ENCODE results near the gene PPFIBP2. TPM values are rescaled to one million over a fixed set of nuclear protein-coding genes. Genes with fewer than 3 reads are reported as not detected.
A peak's percentile ranks its signal among the peaks of the same experiment; 100 is the strongest.

The PPFIBP2 gene
- total RNA-seq, 1 donor from 2014 or later = 65.8 TPM

GRCh38 chr11:7545611-7546010, 31.8 kb downstream of the PPFIBP2 start:
- Histone ChIP-seq H3K9ac (ENCODE audit: low read depth in 1 of 3, low read length in 3 of 3) (no peak overlapping the region), H3K9me3 (ENCODE audit: control insufficient read depth in 3 of 3, low read length in 3 of 3) (no peaks in the 10 kb centered on the region), H3K4me1 (ENCODE audit: control insufficient read depth in 3 of 3, insufficient read depth in 3 of 3, low read length in 3 of 3) (peaks cover 27 to 48% (median 41%) of the 10 kb centered on the region in 3 donors), H3K36me3 (ENCODE audit: control insufficient read depth in 3 of 3, insufficient read depth in 3 of 3, low read length in 3 of 3) (no peaks in the 10 kb centered on the region), H3K27me3 (ENCODE audit: control insufficient read depth in 3 of 3, insufficient read depth in 3 of 3, low read length in 3 of 3) (no peaks in the 10 kb centered on the region), H3K27ac (ENCODE audit: low read depth, low read length) (peak overlapping the region; percentile 51), H3K4me3 (ENCODE audit: low read length in 3 of 3) (no peak overlapping the region)

GRCh38 chr11:7546324-7546791, 32.6 kb downstream of the PPFIBP2 start:
- no peaks in the 10 kb centered on the region for H3K27me3 ChIP-seq (ENCODE audit: control insufficient read depth in 3 of 3, insufficient read depth in 3 of 3, low read length in 3 of 3)
- H3K9ac ChIP-seq (ENCODE audit: low read depth in 1 of 3, low read length in 3 of 3) = no peak overlapping the region
- no peak overlapping the region for H3K4me3 ChIP-seq (ENCODE audit: low read length in 3 of 3)
- peak overlapping the region; percentile 51 for H3K27ac ChIP-seq (ENCODE audit: low read depth, low read length)
- H3K9me3 ChIP-seq (ENCODE audit: control insufficient read depth in 3 of 3, low read length in 3 of 3) = no peaks in the 10 kb centered on the region
- peaks cover 27 to 48% (median 41%) of the 10 kb centered on the region in 3 donors for H3K4me1 ChIP-seq (ENCODE audit: control insufficient read depth in 3 of 3, insufficient read depth in 3 of 3, low read length in 3 of 3)
- H3K36me3 ChIP-seq (ENCODE audit: control insufficient read depth in 3 of 3, insufficient read depth in 3 of 3, low read length in 3 of 3) = no peaks in the 10 kb centered on the region

GRCh38 chr11:7547687-7548086, 33.9 kb downstream of the PPFIBP2 start:
- Histone ChIP-seq H3K4me1 (ENCODE audit: control insufficient read depth in 3 of 3, insufficient read depth in 3 of 3, low read length in 3 of 3) (peaks cover 35 to 55% (median 50%) of the 10 kb centered on the region in 3 donors), H3K9me3 (ENCODE audit: control insufficient read depth in 3 of 3, low read length in 3 of 3) (no peaks in the 10 kb centered on the region), H3K27me3 (ENCODE audit: control insufficient read depth in 3 of 3, insufficient read depth in 3 of 3, low read length in 3 of 3) (no peaks in the 10 kb centered on the region), H3K4me3 (ENCODE audit: low read length in 3 of 3) (no peak overlapping the region), H3K27ac (ENCODE audit: low read depth, low read length) (no peak overlapping the region), H3K36me3 (ENCODE audit: control insufficient read depth in 3 of 3, insufficient read depth in 3 of 3, low read length in 3 of 3) (no peaks in the 10 kb centered on the region), H3K9ac (ENCODE audit: low read depth in 1 of 3, low read length in 3 of 3) (peak overlapping the region in 1 of 3 donors; percentile 55)

- H3K36me3 ChIP-seq (ENCODE audit: control insufficient read depth in 3 of 3, insufficient read depth in 3 of 3, low read length in 3 of 3) = no peaks in the 10 kb centered on the region
- no peaks in the 10 kb centered on the region for H3K9me3 ChIP-seq (ENCODE audit: control insufficient read depth in 3 of 3, low read length in 3 of 3)
- H3K27me3 ChIP-seq (ENCODE audit: control insufficient read depth in 3 of 3, insufficient read depth in 3 of 3, low read length in 3 of 3) = no peaks in the 10 kb centered on the region
- H3K9ac ChIP-seq (ENCODE audit: low read depth in 1 of 3, low read length in 3 of 3) = peak overlapping the region in 1 of 3 donors; percentile 5
- H3K4me1 ChIP-seq (ENCODE audit: control insufficient read depth in 3 of 3, insufficient read depth in 3 of 3, low read length in 3 of 3) = peaks cover 27 to 51% (median 46%) of the 10 kb centered on the region in 3 donors
- H3K27ac ChIP-seq (ENCODE audit: low read depth, low read length) = no peak overlapping the region
- H3K4me3 ChIP-seq (ENCODE audit: low read length in 3 of 3) = no peak overlapping the region
Measured at GRCh38 chr11:7548659-7549274, 35.0 kb downstream of the PPFIBP2 start.

GRCh38 chr11:7549681-7550080, 35.9 kb downstream of the PPFIBP2 start:
- Histone ChIP-seq H3K27me3 (ENCODE audit: control insufficient read depth in 3 of 3, insufficient read depth in 3 of 3, low read length in 3 of 3) (no peaks in the 10 kb centered on the region), H3K9me3 (ENCODE audit: control insufficient read depth in 3 of 3, low read length in 3 of 3) (no peaks in the 10 kb centered on the region), H3K36me3 (ENCODE audit: control insufficient read depth in 3 of 3, insufficient read depth in 3 of 3, low read length in 3 of 3) (peaks cover 0 to 3% (median 0%) of the 10 kb centered on the region in 3 donors), H3K27ac (ENCODE audit: low read depth, low read length) (no peak overlapping the region), H3K9ac (ENCODE audit: low read depth in 1 of 3, low read length in 3 of 3) (no peak overlapping the region), H3K4me1 (ENCODE audit: control insufficient read depth in 3 of 3, insufficient read depth in 3 of 3, low read length in 3 of 3) (peaks cover 28 to 50% (median 44%) of the 10 kb centered on the region in 3 donors), H3K4me3 (ENCODE audit: low read length in 3 of 3) (no peak overlapping the region)

GRCh38 chr11:7551571-7551970, 37.8 kb downstream of the PPFIBP2 start:
- Histone ChIP-seq H3K9ac (ENCODE audit: low read depth in 1 of 3, low read length in 3 of 3) (no peak overlapping the region), H3K27me3 (ENCODE audit: control insufficient read depth in 3 of 3, insufficient read depth in 3 of 3, low read length in 3 of 3) (no peaks in the 10 kb centered on the region), H3K9me3 (ENCODE audit: control insufficient read depth in 3 of 3, low read length in 3 of 3) (no peaks in the 10 kb centered on the region), H3K4me3 (ENCODE audit: low read length in 3 of 3) (no peak overlapping the region), H3K4me1 (ENCODE audit: control insufficient read depth in 3 of 3, insufficient read depth in 3 of 3, low read length in 3 of 3) (peaks cover 25 to 49% (median 41%) of the 10 kb centered on the region in 3 donors), H3K27ac (ENCODE audit: low read depth, low read length) (no peak overlapping the region), H3K36me3 (ENCODE audit: control insufficient read depth in 3 of 3, insufficient read depth in 3 of 3, low read length in 3 of 3) (peaks cover 0 to 3% (median 0%) of the 10 kb centered on the region in 3 donors)

GRCh38 chr11:7552666-7553065, 38.9 kb downstream of the PPFIBP2 start:
- Histone ChIP-seq H3K4me1 (ENCODE audit: control insufficient read depth in 3 of 3, insufficient read depth in 3 of 3, low read length in 3 of 3) (peaks cover 18 to 38% (median 30%) of the 10 kb centered on the region in 3 donors), H3K36me3 (ENCODE audit: control insufficient read depth in 3 of 3, insufficient read depth in 3 of 3, low read length in 3 of 3) (peaks cover 0 to 3% (median 0%) of the 10 kb centered on the region in 3 donors), H3K27ac (ENCODE audit: low read depth, low read length) (no peak overlapping the region)

GRCh38 chr11:7555052-7555699, 41.4 kb downstream of the PPFIBP2 start:
- no peaks in the 10 kb centered on the region for H3K27me3 ChIP-seq (ENCODE audit: control insufficient read depth in 3 of 3, insufficient read depth in 3 of 3, low read length in 3 of 3)
- H3K27ac ChIP-seq (ENCODE audit: low read depth, low read length) = peak overlapping the region; percentile 50
- no peak overlapping the region for H3K4me3 ChIP-seq (ENCODE audit: low read length in 3 of 3)
- H3K4me1 ChIP-seq (ENCODE audit: control insufficient read depth in 3 of 3, insufficient read depth in 3 of 3, low read length in 3 of 3) = peaks cover 18 to 28% (median 26%) of the 10 kb centered on the region in 3 donors
- no peaks in the 10 kb centered on the region for H3K9me3 ChIP-seq (ENCODE audit: control insufficient read depth in 3 of 3, low read length in 3 of 3)
- peak overlapping the region in 1 of 3 donors; percentile 23 for H3K9ac ChIP-seq (ENCODE audit: low read depth in 1 of 3, low read length in 3 of 3)
- peaks cover 0 to 5% (median 0%) of the 10 kb centered on the region in 3 donors for H3K36me3 ChIP-seq (ENCODE audit: control insufficient read depth in 3 of 3, insufficient read depth in 3 of 3, low read length in 3 of 3)

More at GRCh38 chr11:7552666-7553065, 38.9 kb downstream of the PPFIBP2 start:
- H3K9me3 ChIP-seq (ENCODE audit: control insufficient read depth in 3 of 3, low read length in 3 of 3) = no peaks in the 10 kb centered on the region
- no peaks in the 10 kb centered on the region for H3K27me3 ChIP-seq (ENCODE audit: control insufficient read depth in 3 of 3, insufficient read depth in 3 of 3, low read length in 3 of 3)
- H3K4me3 ChIP-seq (ENCODE audit: low read length in 3 of 3) = no peak overlapping the region
- H3K9ac ChIP-seq (ENCODE audit: low read depth in 1 of 3, low read length in 3 of 3) = no peak overlapping the region

GRCh38 chr11:7558046-7558445, 44.2 kb downstream of the PPFIBP2 start:
- Histone ChIP-seq H3K4me3 (ENCODE audit: low read length in 3 of 3) (no peak overlapping the region), H3K27ac (ENCODE audit: low read depth, low read length) (no peak overlapping the region), H3K9ac (ENCODE audit: low read depth in 1 of 3, low read length in 3 of 3) (no peak overlapping the region), H3K9me3 (ENCODE audit: control insufficient read depth in 3 of 3, low read length in 3 of 3) (no peaks in the 10 kb centered on the region), H3K4me1 (ENCODE audit: control insufficient read depth in 3 of 3, insufficient read depth in 3 of 3, low read length in 3 of 3) (peaks cover 9 to 14% (median 10%) of the 10 kb centered on the region in 3 donors), H3K36me3 (ENCODE audit: control insufficient read depth in 3 of 3, insufficient read depth in 3 of 3, low read length in 3 of 3) (peaks cover 0 to 5% (median 0%) of the 10 kb centered on the region in 3 donors), H3K27me3 (ENCODE audit: control insufficient read depth in 3 of 3, insufficient read depth in 3 of 3, low read length in 3 of 3) (no peaks in the 10 kb centered on the region)
